ENCODE measurements around the gene FAM171A1. TPM values are rescaled to one million over a fixed set of nuclear protein-coding genes. Genes with fewer than 3 reads are reported as not detected.

Gene FAM171A1
- polyA plus RNA-seq, 1 of the 3 experiments (the other 2 are of a cell fraction), result 26.3 TPM

DNA sequence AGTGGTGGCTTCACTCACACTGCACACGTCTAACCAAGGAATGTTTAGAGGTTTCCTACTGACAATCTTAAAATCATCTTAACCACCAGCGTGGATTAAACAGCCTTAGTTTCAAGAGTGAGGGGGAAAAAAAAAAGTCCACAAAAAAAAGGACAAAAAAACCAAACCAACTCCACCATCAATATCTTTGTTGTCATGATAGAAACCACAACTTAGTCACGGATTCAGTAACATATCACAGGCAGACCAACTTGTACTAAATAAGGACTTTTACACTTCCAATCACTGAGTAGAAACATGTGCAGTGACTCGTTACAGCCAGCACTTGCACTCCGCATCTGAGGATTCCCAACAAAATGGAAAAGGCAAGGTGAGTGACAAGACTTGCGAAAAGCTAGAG lies 46.5 kb downstream of the FAM171A1 start:
- Histone ChIP-seq H3K27ac (ENCODE audit: low read depth in 2 of 2, low read length in 1 of 2) (no peak overlapping the region), H3K27me3 (ENCODE audit: insufficient read depth) (no peaks in the 10 kb centered on the region), H2AFZ (ENCODE audit: low read depth) (no peak overlapping the region), H3K4me2 (no peak overlapping the region), H3K4me3 (ENCODE audit: low read depth in 2 of 2, low read length in 1 of 2) (no peak overlapping the region), H3K9me2 (no peaks in the 10 kb centered on the region), H3K36me3 (replicated peaks in 1 of 2; ENCODE audit: control insufficient read depth in 1 of 2, insufficient read depth in 2 of 2, low read length in 1 of 2) (no peaks in the 10 kb centered on the region), H3K4me1 (ENCODE audit: control insufficient read depth in 1 of 2, insufficient read depth in 2 of 2, low read depth in 1 of 2, low read length in 1 of 2) (peaks cover 10 to 25% of the 10 kb centered on the region in 2 experiments; a peak in 3 of 4 replicates), H3K79me2 (ENCODE audit: insufficient read depth) (peaks cover 5% of the 10 kb centered on the region; the same call in 1 of the 2 replicates), H3K9ac (no peak overlapping the region), H4K20me1 (ENCODE audit: insufficient read depth) (no peaks in the 10 kb centered on the region), H3K9me3 (no peaks in the 10 kb centered on the region), H3F3A (replicated peaks; ENCODE audit: insufficient read depth) (peaks cover 4% of the 10 kb centered on the region)
- POLR2A ChIA-PET, result no interaction called here
- TF ChIP-seq MEF2A (IDR thresholded peaks at IDR 0.05; ENCODE audit: borderline replicate concordance, low read depth) (no peak), TAF1 (IDR thresholded peaks at IDR 0.05; ENCODE audit: borderline replicate concordance, low read depth, low read length) (no peak), EP300 (IDR thresholded peaks at IDR 0.05; ENCODE audit: borderline replicate concordance in 1 of 2, low read depth in 1 of 2, low read length in 1 of 2) (no peak), NRF1 (IDR thresholded peaks at IDR 0.05; ENCODE audit: low read depth, low read length) (no peak), YY1 (IDR thresholded peaks at IDR 0.05; ENCODE audit: low read depth) (no peak), POLR2AphosphoS5 (IDR thresholded peaks at IDR 0.05; ENCODE audit: low read depth, low read length) (no peak), TEAD4 (IDR thresholded peaks at IDR 0.05; ENCODE audit: borderline replicate concordance, insufficient read depth) (no peak), FOXM1 (IDR thresholded peaks at IDR 0.05; ENCODE audit: low read depth) (no peak), FOXJ3 (CRISPR knock-in tag; IDR thresholded peaks at IDR 0.05) (no peak)
- TF ChIP-seq, protein P1, sequence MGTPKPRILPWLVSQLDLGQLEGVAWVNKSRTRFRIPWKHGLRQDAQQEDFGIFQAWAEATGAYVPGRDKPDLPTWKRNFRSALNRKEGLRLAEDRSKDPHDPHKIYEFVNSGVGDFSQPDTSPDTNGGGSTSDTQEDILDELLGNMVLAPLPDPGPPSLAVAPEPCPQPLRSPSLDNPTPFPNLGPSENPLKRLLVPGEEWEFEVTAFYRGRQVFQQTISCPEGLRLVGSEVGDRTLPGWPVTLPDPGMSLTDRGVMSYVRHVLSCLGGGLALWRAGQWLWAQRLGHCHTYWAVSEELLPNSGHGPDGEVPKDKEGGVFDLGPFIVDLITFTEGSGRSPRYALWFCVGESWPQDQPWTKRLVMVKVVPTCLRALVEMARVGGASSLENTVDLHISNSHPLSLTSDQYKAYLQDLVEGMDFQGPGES (IDR thresholded peaks at IDR 0.05; ENCODE audit: low read depth, low read length), result no peak
- CTCF ChIA-PET, result interaction anchor here (1.5 kb wide), 1 partner anchor 10 kb away, joined by 3 read pairs; no protein-coding TSS in a partner anchor
- DNase-seq, result no peak
- 91% methylated on average over 6 of the region's 6 CpGs for WGBS (ENCODE audit: low lambda C conversion rate)

DNA sequence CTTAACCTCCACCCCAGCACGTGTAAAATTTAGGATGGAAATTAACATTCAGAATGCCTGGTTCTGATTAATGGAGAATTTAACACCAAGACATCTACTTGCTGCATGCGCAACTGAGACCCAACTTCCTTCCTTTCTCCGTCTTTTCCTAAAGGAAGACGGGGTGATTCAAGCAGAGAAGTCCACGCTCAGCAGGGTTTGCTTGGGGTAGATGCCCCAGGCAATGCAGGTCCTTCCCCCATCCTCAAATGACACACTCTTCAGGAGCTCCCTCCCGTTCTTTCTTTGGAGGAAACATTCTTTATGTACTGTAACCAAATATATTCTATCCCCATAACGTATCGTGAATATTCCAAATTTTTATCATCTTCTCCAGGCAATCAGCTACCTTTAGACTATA lies 47.0 kb downstream of the FAM171A1 start:
- Histone ChIP-seq H2AFZ (ENCODE audit: low read depth) (no peak overlapping the region), H3K27ac (ENCODE audit: low read depth in 2 of 2, low read length in 1 of 2) (no peak overlapping the region), H3K9ac (no peak overlapping the region), H3K4me2 (no peak overlapping the region), H3F3A (replicated peaks; ENCODE audit: insufficient read depth) (peaks cover 4% of the 10 kb centered on the region), H3K9me2 (no peaks in the 10 kb centered on the region), H3K27me3 (ENCODE audit: insufficient read depth) (no peaks in the 10 kb centered on the region), H4K20me1 (ENCODE audit: insufficient read depth) (no peaks in the 10 kb centered on the region), H3K36me3 (replicated peaks in 1 of 2; ENCODE audit: control insufficient read depth in 1 of 2, insufficient read depth in 2 of 2, low read length in 1 of 2) (no peaks in the 10 kb centered on the region), H3K4me3 (ENCODE audit: low read depth in 2 of 2, low read length in 1 of 2) (no peak overlapping the region), H3K4me1 (ENCODE audit: control insufficient read depth in 1 of 2, insufficient read depth in 2 of 2, low read depth in 1 of 2, low read length in 1 of 2) (peaks cover 10 to 25% of the 10 kb centered on the region in 2 experiments; a peak in 3 of 4 replicates), H3K9me3 (no peaks in the 10 kb centered on the region), H3K79me2 (ENCODE audit: insufficient read depth) (peaks cover 5% of the 10 kb centered on the region; the same call in 1 of the 2 replicates)
- no peak for DNase-seq
- CTCF ChIA-PET, result interaction anchor here (1.5 kb wide), 1 partner anchor 9 kb away, joined by 3 read pairs; no protein-coding TSS in a partner anchor
- 91% methylated on average over 8 of the region's 8 CpGs for WGBS (ENCODE audit: low lambda C conversion rate)
- POLR2A ChIA-PET, result no interaction called here
- TF ChIP-seq TAF1 (IDR thresholded peaks at IDR 0.05; ENCODE audit: borderline replicate concordance, low read depth, low read length) (no peak), TEAD4 (IDR thresholded peaks at IDR 0.05; ENCODE audit: borderline replicate concordance, insufficient read depth) (no peak), YY1 (IDR thresholded peaks at IDR 0.05; ENCODE audit: low read depth) (no peak), NFIC (IDR thresholded peaks at IDR 0.05; ENCODE audit: borderline replicate concordance) (no peak)
